ENCODE results near the gene DMD.

- TF ChIP-seq CTCF (conservative IDR thresholded peaks at IDR 0.05 in 1 of 2, IDR thresholded peaks at IDR 0.05 in 1 of 2; ENCODE audit: low read depth in 1 of 2, low read length in 2 of 2): no peak
- TF ChIP-seq EZH2 (IDR thresholded peaks at IDR 0.05; ENCODE audit: low read length, missing control alignments): no peak
Observed at GRCh38 chrX:31506928-31507327, 1704.4 kb downstream of the DMD start.
